HFF-Myc (cell line): Measurements from ENCODE around the gene ULK4.
A peak's percentile ranks its signal among the peaks of the same experiment; 100 is the strongest.
"Not testable (repeated sequence)": the region's sequence is repeated elsewhere in the genome, so short reads cannot be mapped to it uniquely, and the experiment has no call there.

Experiments used
- DNase-seq: peaks from one replicate; pipeline ENCODE4 v3.0.0-alpha.2; 2011; ENCODE audit warnings: low read depth; ENCODE audit errors: extremely low read depth
- H3K4me3 ChIP-seq: replicated peaks from 2 replicates; pipeline ENCODE4 v1.5.1; 2011; ENCODE audit warnings: low read depth, mild to moderate bottlenecking, control low read depth, low read length
- CTCF ChIP-seq: IDR thresholded peaks from 2 replicates; pipeline ENCODE4 v1.5.1; 2012; ENCODE audit warnings: mild to moderate bottlenecking, low read depth, low read length, control low read depth; ENCODE audit errors: missing control alignments

Gene ULK4

GRCh38 chr3:41684797-41685735 is 276.8 kb downstream of the ULK4 start:
- H3K4me3 ChIP-seq: no peak overlapping the region
- DNase-seq: no peak
- TF ChIP-seq CTCF: no peak

DNA sequence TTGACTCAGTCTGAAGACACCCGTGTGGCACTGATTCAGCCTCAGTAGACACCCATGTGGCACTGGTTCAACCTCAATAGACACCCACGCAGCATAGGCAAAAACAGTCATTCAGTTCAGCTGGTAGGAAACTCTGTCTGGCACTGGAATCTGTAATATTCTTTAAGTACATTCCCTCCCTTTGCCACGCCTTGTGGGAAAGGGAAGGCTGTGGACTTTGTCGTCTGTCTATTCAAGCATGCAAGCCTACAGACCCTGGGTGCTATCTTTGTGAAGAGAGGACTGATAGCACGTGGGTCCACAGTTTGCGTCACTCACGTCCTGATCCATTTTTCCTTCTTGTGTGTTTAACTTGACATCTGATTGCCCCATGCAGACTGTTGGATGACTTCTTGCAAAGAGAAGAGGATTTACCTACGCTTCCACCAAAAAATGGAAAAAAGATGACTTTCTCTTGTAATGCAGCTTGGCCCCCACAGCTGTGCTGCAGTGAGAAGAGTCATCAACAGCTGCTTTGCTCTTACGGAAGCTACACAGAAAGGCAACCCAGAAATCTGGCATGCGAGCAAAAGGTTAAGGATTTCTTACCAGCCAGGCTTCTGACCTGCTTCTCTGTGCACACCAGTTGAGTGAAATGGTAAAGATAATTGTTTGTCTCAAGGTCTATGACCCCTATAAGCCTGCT is 278.1 kb downstream of the ULK4 start:
- no peak overlapping the region for H3K4me3 ChIP-seq
- no peak for DNase-seq
- TF ChIP-seq CTCF: no peak

DNA sequence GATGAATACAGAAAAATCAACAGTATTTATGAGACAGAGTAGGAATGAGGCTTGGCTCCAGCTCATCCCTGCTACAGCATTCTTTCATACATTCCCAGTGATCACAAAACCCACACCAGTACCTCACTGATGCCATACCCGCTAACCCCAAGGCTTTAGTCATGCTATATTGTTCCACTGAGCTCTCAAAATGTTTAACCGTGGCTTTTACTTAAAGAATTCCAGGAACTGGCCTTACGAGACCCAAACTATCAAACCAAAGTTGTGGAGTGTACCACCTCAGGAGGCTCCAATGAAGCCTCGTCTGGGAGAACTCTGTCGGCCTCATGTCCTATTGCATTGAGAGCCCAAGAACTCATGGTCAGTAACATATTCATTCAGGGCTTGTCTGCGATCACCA is 278.9 kb downstream of the ULK4 start:
- TF ChIP-seq CTCF: no peak
- no peak for DNase-seq
- no peak overlapping the region for H3K4me3 ChIP-seq

DNA sequence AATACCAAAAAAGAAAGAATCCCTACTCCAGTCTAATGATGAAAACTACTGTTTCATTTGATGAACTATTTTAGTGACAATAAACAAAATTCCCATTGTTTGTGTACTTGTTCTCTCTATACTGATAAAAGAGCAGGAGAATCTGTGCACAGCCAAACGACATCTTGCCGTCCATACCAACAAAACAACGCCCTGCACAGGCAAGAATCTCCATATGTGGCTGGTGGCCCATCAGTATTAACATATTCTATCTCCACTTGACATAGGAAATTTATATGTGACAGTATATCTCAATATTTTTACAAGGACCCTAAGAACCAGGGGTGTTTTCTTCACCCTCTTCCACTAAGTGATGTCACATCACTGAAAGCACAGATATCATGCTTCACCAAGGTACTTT is 279.5 kb downstream of the ULK4 start:
- no peak for DNase-seq
- H3K4me3 ChIP-seq: no peak overlapping the region
- no peak for TF ChIP-seq CTCF

DNA sequence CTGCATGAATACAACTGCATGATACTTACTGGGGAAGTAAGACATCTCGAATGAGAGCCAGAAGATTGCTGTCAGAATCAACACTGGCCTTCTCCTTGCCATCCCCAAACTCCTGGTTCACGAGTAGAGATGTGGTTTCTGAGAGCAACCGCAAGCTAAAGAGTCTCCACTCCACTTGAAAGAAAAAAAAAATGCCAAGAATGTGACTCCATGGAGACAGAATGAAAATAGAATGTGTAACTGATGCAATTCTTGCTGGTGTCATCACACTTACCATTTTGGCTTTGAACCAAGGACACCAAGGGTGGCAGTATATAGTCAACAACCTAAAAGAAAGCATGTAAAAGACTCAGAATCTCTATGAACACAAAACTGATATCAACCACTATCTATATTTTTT is 280.4 kb downstream of the ULK4 start:
- peak; percentile 52 for DNase-seq
- H3K4me3 ChIP-seq: no peak overlapping the region
- no peak for TF ChIP-seq CTCF

DNA sequence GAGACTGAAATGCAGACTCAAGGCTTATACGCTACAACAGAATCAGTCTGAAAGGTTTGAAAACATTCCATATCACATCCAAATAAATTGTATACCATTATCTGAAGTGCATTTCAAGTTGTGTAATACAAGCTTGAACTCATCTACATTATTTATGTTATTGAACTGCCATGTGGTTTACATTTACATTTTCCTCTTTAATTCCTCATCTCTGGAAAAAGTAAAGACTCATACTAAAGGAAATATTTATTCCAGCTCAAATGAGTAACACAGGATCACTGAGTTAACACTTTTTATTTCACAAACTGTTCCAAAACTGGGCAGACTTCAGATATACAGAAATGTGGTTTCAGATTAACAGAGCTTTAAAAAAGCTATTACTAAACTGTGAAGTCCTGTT is 282.5 kb downstream of the ULK4 start:
- DNase-seq: no peak
- no peak for TF ChIP-seq CTCF
- H3K4me3 ChIP-seq: no peak overlapping the region

- not testable (repeated sequence) for H3K4me3 ChIP-seq, DNase-seq
Measured at GRCh38 chr3:41675102-41675501, 286.8 kb downstream of the ULK4 start.
